ENCODE data around the gene CADM1. TPM values are rescaled to one million over a fixed set of nuclear protein-coding genes. Genes with fewer than 3 reads are reported as not detected.

The CADM1 gene
- total RNA-seq, 1 experiment from 2014 or later, result 534 TPM

GRCh38 chr11:115503083-115503885 lies 931 bp downstream of the CADM1 start:
- H3K36me3 Mint-ChIP-seq (ENCODE audit: insufficient read depth, unreplicated experiment), result peaks cover 23% of the 10 kb centered on the region
- DNase-seq, result peak; percentile 81 to 84
- no peak overlapping the region for H3K4me3 Mint-ChIP-seq (ENCODE audit: unreplicated experiment)
- H3K9me3 ChIP-seq, result no peaks in the 10 kb centered on the region
- intact Hi-C loops (cut with micrococcal nuclease; ENCODE audit: unreplicated experiment), result loop anchor here (5.0 to 10.0 kb wide), 4 partner anchors 172 to 772 kb away; no protein-coding TSS in a partner anchor
- peak overlapping the region; percentile 76 for H3K4me3 ChIP-seq (ENCODE audit: low read depth, low read length)
- peak; percentile 24 to 53 for TF ChIP-seq CTCF (IDR thresholded peaks at IDR 0.05; ENCODE audit: insufficient read depth in 1 of 2, low read depth in 1 of 2, low read length in 1 of 2, severe bottlenecking in 1 of 2, unreplicated experiment in 1 of 2)
- peaks cover 7% of the 10 kb centered on the region for H3K4me1 Mint-ChIP-seq (ENCODE audit: low read depth, unreplicated experiment)
- CTCF ChIA-PET, result interaction anchor here (0.6 to 2.1 kb wide), 9 partner anchors 14 to 204 kb away, joined by 3 to 26 read pairs (median 3); no protein-coding TSS in a partner anchor
- H3K27ac Mint-ChIP-seq (ENCODE audit: unreplicated experiment), result peak overlapping the region; percentile 90
- H3K27me3 Mint-ChIP-seq (ENCODE audit: insufficient read depth, unreplicated experiment), result no peaks in the 10 kb centered on the region
- POLR2A ChIA-PET, result no interaction called here
- no peaks in the 10 kb centered on the region for H3K36me3 ChIP-seq (ENCODE audit: control insufficient read depth, insufficient read depth, low read length)
- BruUV-seq (replicated peaks), result no TSS peak
- H3K27me3 ChIP-seq (replicated peaks; ENCODE audit: control insufficient read depth, insufficient read depth, low read length), result no peaks in the 10 kb centered on the region; the same call in 1 of the 2 replicates
- no peaks in the 10 kb centered on the region for H3K9me3 Mint-ChIP-seq (ENCODE audit: unreplicated experiment)
- peaks cover 37% of the 10 kb centered on the region for H3K4me1 ChIP-seq

- Mint-ChIP-seq H3K9me3 (ENCODE audit: unreplicated experiment) (no peaks in the 10 kb centered on the region), H3K4me3 (ENCODE audit: unreplicated experiment) (no peak overlapping the region), H3K4me1 (ENCODE audit: low read depth, unreplicated experiment) (peaks cover 13% of the 10 kb centered on the region), H3K27me3 (ENCODE audit: insufficient read depth, unreplicated experiment) (no peaks in the 10 kb centered on the region), H3K27ac (ENCODE audit: unreplicated experiment) (no peak overlapping the region), H3K36me3 (ENCODE audit: insufficient read depth, unreplicated experiment) (peaks cover 24% of the 10 kb centered on the region)
- TF ChIP-seq CTCF (IDR thresholded peaks at IDR 0.05; ENCODE audit: insufficient read depth in 1 of 2, low read depth in 1 of 2, low read length in 1 of 2, severe bottlenecking in 1 of 2, unreplicated experiment in 1 of 2), result no peak
- ChIA-PET CTCF (interaction anchor here (0.6 to 2.1 kb wide), 9 partner anchors 14 to 204 kb away, joined by 3 to 26 read pairs (median 3); no protein-coding TSS in a partner anchor), POLR2A (interaction anchor here (0.7 kb wide), 1 partner anchor 124 kb away, joined by 3 read pairs; no protein-coding TSS in a partner anchor)
- DNase-seq, result no peak
- Histone ChIP-seq H3K9me3 (no peaks in the 10 kb centered on the region), H3K4me1 (peaks cover 43% of the 10 kb centered on the region), H3K4me3 (ENCODE audit: low read depth, low read length) (peak overlapping the region; percentile 76), H3K27me3 (replicated peaks; ENCODE audit: control insufficient read depth, insufficient read depth, low read length) (no peaks in the 10 kb centered on the region), H3K36me3 (ENCODE audit: control insufficient read depth, insufficient read depth, low read length) (no peaks in the 10 kb centered on the region)
- BruUV-seq (replicated peaks), result no TSS peak
- intact Hi-C loops (cut with micrococcal nuclease; ENCODE audit: unreplicated experiment), result loop anchor here (5.0 to 10.0 kb wide), 4 partner anchors 172 to 772 kb away; no protein-coding TSS in a partner anchor
Observed at GRCh38 chr11:115502636-115503082, 1.6 kb downstream of the CADM1 start.

- Histone ChIP-seq H3K27me3 (replicated peaks; ENCODE audit: control insufficient read depth, insufficient read depth, low read length) (no peaks in the 10 kb centered on the region), H3K4me1 (peaks cover 49% of the 10 kb centered on the region), H3K36me3 (ENCODE audit: control insufficient read depth, insufficient read depth, low read length) (no peaks in the 10 kb centered on the region), H3K4me3 (ENCODE audit: low read depth, low read length) (peak overlapping the region; percentile 76), H3K9me3 (no peaks in the 10 kb centered on the region)
- ChIA-PET POLR2A (interaction anchor here (0.6 to 0.7 kb wide), 2 partner anchors 8 to 125 kb away, joined by 3 to 10 read pairs; no protein-coding TSS in a partner anchor), CTCF (interaction anchor here (0.7 to 2.1 kb wide), 6 partner anchors 13 to 177 kb away, joined by 3 to 26 read pairs (median 6); no protein-coding TSS in a partner anchor)
- no peak for TF ChIP-seq CTCF (IDR thresholded peaks at IDR 0.05; ENCODE audit: insufficient read depth in 1 of 2, low read depth in 1 of 2, low read length in 1 of 2, severe bottlenecking in 1 of 2, unreplicated experiment in 1 of 2)
- TSS peak; percentile 18 for BruUV-seq (replicated peaks)
- Mint-ChIP-seq H3K4me3 (ENCODE audit: unreplicated experiment) (no peak overlapping the region), H3K27ac (ENCODE audit: unreplicated experiment) (no peak overlapping the region), H3K9me3 (ENCODE audit: unreplicated experiment) (no peaks in the 10 kb centered on the region), H3K36me3 (ENCODE audit: insufficient read depth, unreplicated experiment) (peaks cover 28% of the 10 kb centered on the region), H3K27me3 (ENCODE audit: insufficient read depth, unreplicated experiment) (no peaks in the 10 kb centered on the region), H3K4me1 (ENCODE audit: low read depth, unreplicated experiment) (peaks cover 18% of the 10 kb centered on the region)
- intact Hi-C loops (cut with micrococcal nuclease; ENCODE audit: unreplicated experiment), result loop anchor here (5.0 to 10.0 kb wide), 4 partner anchors 173 to 773 kb away; no protein-coding TSS in a partner anchor
- DNase-seq, result no peak
Observed at GRCh38 chr11:115501893-115502589, 2.2 kb downstream of the CADM1 start.

Data from Caco-2 (cell line).